ENCODE measurements around the gene VPS51. TPM values are rescaled to one million over a fixed set of nuclear protein-coding genes. Genes with fewer than 3 reads are reported as not detected.
"Not testable (repeated sequence)": the region's sequence is repeated elsewhere in the genome, so short reads cannot be mapped to it uniquely, and the experiment has no call there.

Gene VPS51
- total RNA-seq, 3 donors from 2014 or later (not counting 1 experiment from before 2014, with no cell fraction given): 180 to 197 (median 184) TPM

GRCh38 chr11:65118097-65118837, 22.3 kb downstream of the VPS51 start:
- ATAC-seq (no peak), DNase-seq (peak in 1 of 2 donors; percentile 25)
- Mint-ChIP-seq H3K4me1 (peaks cover 29 to 54% of the 10 kb centered on the region in 2 donors), H3K27ac (peak overlapping the region; percentile 88 to 99), H3K4me3 (peak overlapping the region; percentile 86), H3K36me3 (no peaks in the 10 kb centered on the region), H3K9me3 (no peaks in the 10 kb centered on the region), H3K27me3 (ENCODE audit: low read depth in 2 of 2) (no peaks in the 10 kb centered on the region)
- Histone ChIP-seq H3K27ac (ENCODE audit: low read length) (peak overlapping the region; percentile 41), H3K4me3 (ENCODE audit: low read length) (no peak overlapping the region), H3K4me1 (ENCODE audit: control insufficient read depth, insufficient read depth, low read length) (peaks cover 54% of the 10 kb centered on the region), H3K36me3 (ENCODE audit: control insufficient read depth, insufficient read depth, low read length) (peaks cover 35% of the 10 kb centered on the region), H3K9me3 (ENCODE audit: control insufficient read depth, insufficient read depth, low read length) (no peaks in the 10 kb centered on the region), H3K27me3 (ENCODE audit: control insufficient read depth, insufficient read depth, low read length) (no peaks in the 10 kb centered on the region)
- intact Hi-C loops (cut with micrococcal nuclease): loop anchor here (10.0 kb wide), 1 partner anchor 343 kb away; the partner anchor contains the start of gene SF1
- WGBS (ENCODE audit: insufficient coverage): 93% methylated on average over 18 of the region's 18 CpGs
- TF ChIP-seq CTCF (IDR thresholded peaks at IDR 0.05): peak; percentile 28

GRCh38 chr11:65118891-65119669, 23.1 kb downstream of the VPS51 start:
- intact Hi-C loops (cut with micrococcal nuclease): loop anchor here (10.0 kb wide), 1 partner anchor 344 kb away; the partner anchor contains the start of gene SF1
- Mint-ChIP-seq H3K4me1 (peaks cover 25 to 50% of the 10 kb centered on the region in 2 donors), H3K27ac (peak overlapping the region; percentile 99 to 100)
- peak in 1 of 2 donors; percentile 18 for DNase-seq
- H3K36me3 Mint-ChIP-seq; H3K27me3 Mint-ChIP-seq (ENCODE audit: low read depth in 2 of 2); H3K9me3 ChIP-seq (ENCODE audit: control insufficient read depth, insufficient read depth, low read length); ATAC-seq; H3K4me3 Mint-ChIP-seq; H3K27me3 ChIP-seq (ENCODE audit: control insufficient read depth, insufficient read depth, low read length); H3K9me3 Mint-ChIP-seq; H3K4me3 ChIP-seq (ENCODE audit: low read length): not testable (repeated sequence)
- Histone ChIP-seq H3K4me1 (ENCODE audit: control insufficient read depth, insufficient read depth, low read length) (peaks cover 48% of the 10 kb centered on the region), H3K36me3 (ENCODE audit: control insufficient read depth, insufficient read depth, low read length) (peaks cover 35% of the 10 kb centered on the region), H3K27ac (ENCODE audit: low read length) (peak overlapping the region; percentile 41)
- WGBS (ENCODE audit: insufficient coverage): 90% methylated on average over 15 of the region's 18 CpGs

GRCh38 chr11:65119670-65119995, 23.6 kb downstream of the VPS51 start:
- no peaks in the 10 kb centered on the region for H3K9me3 Mint-ChIP-seq
- Histone ChIP-seq H3K9me3 (ENCODE audit: control insufficient read depth, insufficient read depth, low read length) (no peaks in the 10 kb centered on the region), H3K4me1 (ENCODE audit: control insufficient read depth, insufficient read depth, low read length) (peaks cover 48% of the 10 kb centered on the region), H3K4me3 (ENCODE audit: low read length) (no peak overlapping the region), H3K27me3 (ENCODE audit: control insufficient read depth, insufficient read depth, low read length) (no peaks in the 10 kb centered on the region), H3K36me3 (ENCODE audit: control insufficient read depth, insufficient read depth, low read length) (peaks cover 38% of the 10 kb centered on the region), H3K27ac (ENCODE audit: low read length) (no peak overlapping the region)
- no peaks in the 10 kb centered on the region for H3K27me3 Mint-ChIP-seq (ENCODE audit: low read depth in 2 of 2)
- ATAC-seq (no peak), DNase-seq (peak; percentile 6 to 7)
- H3K27ac Mint-ChIP-seq: peak overlapping the region; percentile 99 to 100
- no peak overlapping the region for H3K4me3 Mint-ChIP-seq
- H3K36me3 Mint-ChIP-seq: no peaks in the 10 kb centered on the region
- intact Hi-C loops (cut with micrococcal nuclease): loop anchor here (10.0 kb wide), 1 partner anchor 345 kb away; the partner anchor contains the start of gene SF1
- no peak for TF ChIP-seq CTCF (IDR thresholded peaks at IDR 0.05)
- peaks cover 25 to 50% of the 10 kb centered on the region in 2 donors for H3K4me1 Mint-ChIP-seq

GRCh38 chr11:65120831-65121230, 24.8 kb downstream of the VPS51 start:
- H3K36me3 ChIP-seq (ENCODE audit: control insufficient read depth, insufficient read depth, low read length): peaks cover 47% of the 10 kb centered on the region
- peaks cover 25 to 50% of the 10 kb centered on the region in 2 donors for H3K4me1 Mint-ChIP-seq
- peak overlapping the region; percentile 97 for H3K27ac ChIP-seq (ENCODE audit: low read length)
- peaks cover 39% of the 10 kb centered on the region for H3K4me1 ChIP-seq (ENCODE audit: control insufficient read depth, insufficient read depth, low read length)
- H3K27me3 ChIP-seq (ENCODE audit: control insufficient read depth, insufficient read depth, low read length): no peaks in the 10 kb centered on the region
- peak overlapping the region; percentile 98 for H3K4me3 Mint-ChIP-seq
- H3K36me3 Mint-ChIP-seq: no peaks in the 10 kb centered on the region
- H3K27me3 Mint-ChIP-seq (ENCODE audit: low read depth in 2 of 2): no peaks in the 10 kb centered on the region
- peak overlapping the region; percentile 99 to 100 for H3K27ac Mint-ChIP-seq
- ATAC-seq: no peak
- intact Hi-C loops (cut with micrococcal nuclease): loop anchor here (5.0 kb wide), 1 partner anchor 204 kb away; the partner anchor contains the start of gene ATG2A
- H3K9me3 ChIP-seq (ENCODE audit: control insufficient read depth, insufficient read depth, low read length): no peaks in the 10 kb centered on the region
- H3K4me3 ChIP-seq (ENCODE audit: low read length): peak overlapping the region; percentile 91
- H3K9me3 Mint-ChIP-seq: no peaks in the 10 kb centered on the region
- no peak for DNase-seq
- TF ChIP-seq CTCF (IDR thresholded peaks at IDR 0.05): no peak
- 100% methylated on average over 2 of the region's 3 CpGs for WGBS (ENCODE audit: insufficient coverage)

All from natural killer cell (primary cell).